RKO (cell line): ENCODE results near the gene GRK5.

ENCODE experiments used
- DNase-seq: peaks from one replicate; pipeline ENCODE4 v3.0.0-alpha.2; 2016; ENCODE audit warnings: low spot score

GRK5 gene

GRCh38 chr10:119360181-119360921 lies 153.0 kb downstream of the GRK5 start:
- no peak for DNase-seq

GRCh38 chr10:119361037-119361436 lies 153.7 kb downstream of the GRK5 start:
- no peak for DNase-seq

- DNase-seq = no peak
Observed at GRCh38 chr10:119362122-119362521, 154.8 kb downstream of the GRK5 start.

GRCh38 chr10:119364645-119365600 lies 157.6 kb downstream of the GRK5 start:
- no peak for DNase-seq

- no peak for DNase-seq
Observed at GRCh38 chr10:119365773-119366599, 158.6 kb downstream of the GRK5 start.

GRCh38 chr10:119367841-119368549 lies 160.6 kb downstream of the GRK5 start:
- no peak for DNase-seq

- DNase-seq = no peak
Observed at GRCh38 chr10:119368581-119368980, 161.2 kb downstream of the GRK5 start.

GRCh38 chr10:119368991-119369869 lies 161.9 kb downstream of the GRK5 start:
- no peak for DNase-seq

GRCh38 chr10:119370111-119370741 lies 162.9 kb downstream of the GRK5 start:
- no peak for DNase-seq

GRCh38 chr10:119370972-119371703 lies 163.8 kb downstream of the GRK5 start:
- no peak for DNase-seq

- DNase-seq = no peak
Observed at GRCh38 chr10:119371704-119372663, 164.6 kb downstream of the GRK5 start.

GRCh38 chr10:119373294-119374102 lies 166.1 kb downstream of the GRK5 start:
- DNase-seq = no peak

- no peak for DNase-seq
Observed at GRCh38 chr10:119374236-119374635, 166.9 kb downstream of the GRK5 start.

- DNase-seq = no peak
Observed at GRCh38 chr10:119375574-119376272, 168.4 kb downstream of the GRK5 start.

- DNase-seq = no peak
Observed at GRCh38 chr10:119377451-119377957, 170.1 kb downstream of the GRK5 start.

- DNase-seq = no peak
Observed at GRCh38 chr10:119377958-119378736, 170.8 kb downstream of the GRK5 start.
